Astrocyte (in vitro differentiated cells and primary cell): Measurements from ENCODE around the gene PNMA3. TPM values are rescaled to one million over a fixed set of nuclear protein-coding genes. Genes with fewer than 3 reads are reported as not detected.
"Not testable (repeated sequence)": the region's sequence is repeated elsewhere in the genome, so short reads cannot be mapped to it uniquely, and the experiment has no call there.

Experiments used
- DNase-seq: peaks from one replicate; pipeline ENCODE4 v3.0.0-alpha.2; 2010; ENCODE audit warnings: low read depth
- FAIRE-seq: peaks from 2 replicates; lab custom pipeline; 2011; peaks lifted over from hg19 to GRCh38; lab: Jason Lieb, UNC
- H2AFZ ChIP-seq: 2 replicates; pipeline ENCODE4 v1.6.0; 2012; ENCODE audit warnings: low read depth, low read length, inconsistent platforms
- H3K27ac ChIP-seq: 2 replicates; pipeline ENCODE4 v1.5.1; 2011; ENCODE audit warnings: low read depth, low read length, inconsistent platforms
- H3K27me3 ChIP-seq: 2 replicates; pipeline ENCODE4 v1.6.0; 2011; ENCODE audit warnings: low read length, inconsistent platforms; ENCODE audit not compliant: insufficient read depth
- H3K36me3 ChIP-seq: 2 replicates; pipeline ENCODE4 v1.5.1; 2011; ENCODE audit warnings: low read length, inconsistent platforms; ENCODE audit not compliant: insufficient read depth
- H3K4me1 ChIP-seq: 2 replicates; pipeline ENCODE4 v1.5.1; 2011; ENCODE audit warnings: low read length, inconsistent platforms; ENCODE audit not compliant: insufficient read depth
- H3K4me2 ChIP-seq: 2 replicates; pipeline ENCODE4 v1.6.0; 2012; ENCODE audit warnings: low read length, inconsistent platforms
- H3K4me3 ChIP-seq: 2 replicates; pipeline ENCODE4 v1.5.1; 2011; ENCODE audit warnings: low read depth, mild to moderate bottlenecking, low read length, inconsistent platforms; ENCODE audit not compliant: insufficient read depth
- H3K79me2 ChIP-seq: 2 replicates; pipeline ENCODE4 v1.6.0; 2012; ENCODE audit warnings: mild to moderate bottlenecking, low read length, inconsistent platforms; ENCODE audit not compliant: insufficient read depth
- H3K9ac ChIP-seq: 2 replicates; pipeline ENCODE4 v1.6.0; 2012; ENCODE audit warnings: mild to moderate bottlenecking, low read length, inconsistent platforms
- H3K9me3 ChIP-seq: 2 replicates; pipeline ENCODE4 v1.5.1; 2012; ENCODE audit warnings: low read depth, mild to moderate bottlenecking, low read length, inconsistent platforms; ENCODE audit not compliant: insufficient read depth
- H4K20me1 ChIP-seq: 2 replicates; pipeline ENCODE4 v1.6.0; 2012; ENCODE audit warnings: low read length, inconsistent platforms; ENCODE audit not compliant: insufficient read depth
- H3K27ac Mint-ChIP-seq: one replicate; pipeline ENCODE4 v1.8.0; 2021; ENCODE audit warnings: mild to moderate bottlenecking, mixed read lengths; ENCODE audit not compliant: unreplicated experiment
- H3K27me3 Mint-ChIP-seq: one replicate; pipeline ENCODE4 v1.8.0; 2021; ENCODE audit warnings: low read depth, mixed read lengths; ENCODE audit not compliant: unreplicated experiment
- H3K36me3 Mint-ChIP-seq: one replicate; pipeline ENCODE4 v1.8.0; 2021; ENCODE audit warnings: low read depth, mixed read lengths; ENCODE audit not compliant: unreplicated experiment
- H3K4me1 Mint-ChIP-seq: one replicate; pipeline ENCODE4 v1.8.0; 2021; ENCODE audit warnings: low read depth, mixed read lengths; ENCODE audit not compliant: unreplicated experiment
- H3K4me3 Mint-ChIP-seq: one replicate; pipeline ENCODE4 v1.8.0; 2021; ENCODE audit warnings: mild to moderate bottlenecking, moderate library complexity, mixed read lengths; ENCODE audit not compliant: unreplicated experiment
- H3K9me3 Mint-ChIP-seq: one replicate; pipeline ENCODE4 v1.8.0; 2021; ENCODE audit warnings: mild to moderate bottlenecking, mixed read lengths; ENCODE audit not compliant: unreplicated experiment
- EZH2 ChIP-seq: IDR thresholded peaks from 2 replicates; pipeline ENCODE4 v1.6.1; 2012; ENCODE audit warnings: mild to moderate bottlenecking, low read length, inconsistent platforms; ENCODE audit not compliant: insufficient read depth
- total RNA-seq: library from RNA; stranded (reverse); gene quantifications from 2 replicates; pipeline ENCODE4 v1.2.1, GENCODE V29; 2021

The PNMA3 gene
- total RNA-seq, 1 donor from 2014 or later = 0.93 TPM

DNA sequence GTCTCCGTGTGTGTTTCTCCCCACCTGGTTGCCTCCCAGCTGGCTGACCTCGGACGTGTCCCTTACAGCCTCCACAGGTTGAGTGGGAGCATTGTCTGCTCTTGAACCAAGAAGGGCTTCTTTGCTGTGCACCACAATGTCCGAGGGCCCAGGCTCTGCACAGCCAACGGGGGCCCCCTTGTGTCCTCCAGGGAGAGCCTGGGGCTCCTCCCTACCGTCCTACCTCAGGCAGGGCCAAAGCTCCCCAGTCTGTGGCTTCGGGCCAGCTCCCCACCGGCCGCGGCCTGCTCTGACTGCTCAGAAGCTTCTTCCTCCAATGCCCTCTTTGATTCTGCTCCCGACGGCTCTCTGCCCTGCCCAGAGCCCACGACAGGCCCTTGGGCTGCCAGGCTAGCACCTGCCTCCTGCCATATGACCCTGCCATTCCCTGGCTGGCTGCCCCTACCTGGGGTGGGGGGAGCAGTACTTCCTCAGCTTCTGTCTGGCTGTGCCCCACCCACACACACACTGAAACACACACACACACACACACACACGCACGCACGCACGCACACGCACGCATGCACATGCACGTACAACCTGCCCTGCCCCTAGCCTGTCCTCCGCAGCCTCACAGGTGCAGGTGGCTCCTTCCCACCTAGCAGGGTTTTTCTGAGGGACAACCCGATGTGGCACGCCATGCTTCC lies 27.1 kb downstream of the PNMA3 start:
- not testable (repeated sequence) for H3K27ac Mint-ChIP-seq, H3K4me1 ChIP-seq, H3K4me2 ChIP-seq, H2AFZ ChIP-seq, H3K4me3 ChIP-seq, H3K9me3 ChIP-seq, H3K9me3 Mint-ChIP-seq, H3K4me3 Mint-ChIP-seq, H4K20me1 ChIP-seq, DNase-seq, H3K79me2 ChIP-seq, H3K36me3 Mint-ChIP-seq, H3K36me3 ChIP-seq, H3K27me3 ChIP-seq, FAIRE-seq, H3K4me1 Mint-ChIP-seq, H3K27ac ChIP-seq, H3K9ac ChIP-seq
- peaks cover 19% of the 10 kb centered on the region for H3K27me3 Mint-ChIP-seq

DNA sequence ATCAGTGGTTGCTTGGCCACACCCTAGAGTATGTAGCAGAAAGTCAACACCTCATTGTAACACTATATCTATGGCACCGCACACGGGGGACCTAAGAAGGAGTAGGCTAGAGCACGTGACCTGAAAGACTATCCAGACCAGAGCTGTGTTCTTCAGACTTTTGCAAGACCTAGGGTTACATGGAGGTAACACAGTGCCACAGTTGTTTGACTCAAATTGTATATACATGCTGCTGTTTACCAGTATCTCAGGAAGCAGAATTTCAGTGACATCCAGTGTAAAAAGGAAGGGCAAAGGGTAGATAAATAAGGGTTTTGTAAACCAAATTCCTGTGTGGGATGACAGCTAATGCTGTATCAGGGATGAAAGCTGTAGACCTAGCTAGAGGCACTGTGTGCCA lies 46.1 kb downstream of the PNMA3 start:
- Mint-ChIP-seq H3K36me3 (no peaks in the 10 kb centered on the region), H3K4me1 (peaks cover 2% of the 10 kb centered on the region), H3K4me3 (no peak overlapping the region), H3K27ac (no peak overlapping the region), H3K9me3 (peaks cover 3% of the 10 kb centered on the region), H3K27me3 (peaks cover 2% of the 10 kb centered on the region)
- Histone ChIP-seq H2AFZ (no peak overlapping the region), H4K20me1 (no peaks in the 10 kb centered on the region), H3K9me3 (no peaks in the 10 kb centered on the region), H3K27ac (no peak overlapping the region), H3K4me2 (no peak overlapping the region), H3K4me3 (no peak overlapping the region), H3K27me3 (no peaks in the 10 kb centered on the region), H3K36me3 (no peaks in the 10 kb centered on the region), H3K79me2 (no peaks in the 10 kb centered on the region), H3K4me1 (no peaks in the 10 kb centered on the region), H3K9ac (no peak overlapping the region)
- no peak for TF ChIP-seq EZH2
- DNase-seq = no peak
- no peak for FAIRE-seq

GRCh38 chrX:153104959-153105358 lies 48.7 kb downstream of the PNMA3 start:
- not testable (repeated sequence) for H3K9ac ChIP-seq, DNase-seq, FAIRE-seq, H3K4me3 ChIP-seq, H3K4me1 Mint-ChIP-seq, H3K9me3 ChIP-seq, H3K4me3 Mint-ChIP-seq, H3K27ac Mint-ChIP-seq, H3K4me1 ChIP-seq, H3K27ac ChIP-seq, H3K9me3 Mint-ChIP-seq, H3K4me2 ChIP-seq, H3K27me3 ChIP-seq, H3K36me3 ChIP-seq, H3K27me3 Mint-ChIP-seq, H2AFZ ChIP-seq, H3K79me2 ChIP-seq, H3K36me3 Mint-ChIP-seq, H4K20me1 ChIP-seq

DNA sequence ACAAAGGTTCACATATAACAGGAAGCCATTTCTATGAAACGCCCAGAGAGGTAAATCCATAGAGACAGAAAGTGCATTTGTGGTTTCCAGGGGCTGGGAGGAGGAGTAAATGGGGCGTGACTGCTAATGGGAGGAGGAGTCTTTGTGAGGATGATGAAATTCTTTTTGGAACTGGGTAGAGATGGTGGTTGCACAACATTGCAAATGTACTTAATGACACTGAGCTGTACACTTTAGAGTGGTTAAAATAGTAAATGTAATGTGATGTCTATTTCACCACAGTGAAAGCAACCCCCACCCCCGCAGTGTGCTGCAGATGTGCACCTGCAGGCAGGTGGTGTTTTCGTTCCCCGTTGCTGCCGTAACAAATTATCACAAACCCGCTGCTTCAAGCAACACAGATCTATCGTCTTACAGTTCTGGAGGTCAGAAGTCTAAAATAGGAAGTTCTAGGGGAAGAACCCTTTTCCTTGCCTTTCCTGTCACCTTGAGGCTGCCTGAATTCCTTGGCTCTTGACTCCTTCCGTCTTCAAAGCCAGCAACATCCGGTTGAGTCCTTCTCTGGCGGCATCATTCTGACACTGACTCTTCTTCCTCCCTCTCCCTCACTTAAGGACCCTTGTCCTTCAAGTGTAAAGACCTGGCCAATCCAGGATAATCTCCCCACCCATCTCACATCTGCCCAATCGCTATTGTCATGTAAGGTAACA lies 50.0 kb downstream of the PNMA3 start:
- H3K27ac ChIP-seq, H3K79me2 ChIP-seq, H3K27ac Mint-ChIP-seq, H3K27me3 Mint-ChIP-seq, H3K4me3 Mint-ChIP-seq, H2AFZ ChIP-seq, H3K36me3 ChIP-seq, H3K4me1 ChIP-seq, H3K9me3 Mint-ChIP-seq, H3K27me3 ChIP-seq, H3K4me1 Mint-ChIP-seq, H3K9ac ChIP-seq, H3K9me3 ChIP-seq, H3K4me2 ChIP-seq, H3K4me3 ChIP-seq, H3K36me3 Mint-ChIP-seq, H4K20me1 ChIP-seq, DNase-seq: not testable (repeated sequence)
- FAIRE-seq = peak; percentile 98

Other genes with a start within 250 kb of the PNMA3 start
- 31.8 and 38.0 TPM in 2 replicates for gene CETN2, start 225.7 kb upstream of the PNMA3 start, total RNA-seq
- gene NSDHL, start 225.4 kb upstream of the PNMA3 start, total RNA-seq = 25.5 and 34.2 TPM in 2 replicates
- 7.8 and 16.2 TPM in 2 replicates for gene ZNF185, start 158.4 kb upstream of the PNMA3 start, total RNA-seq
- not detected in 2 replicates for gene PNMA5, start 62.4 kb upstream of the PNMA3 start, total RNA-seq
- 1.9 and 2.0 TPM in 2 replicates for gene PNMA6A, start 16.0 kb downstream of the PNMA3 start, total RNA-seq
- not detected in 2 replicates for gene MAGEA1, start 122.8 kb downstream of the PNMA3 start, total RNA-seq